GM19193 (cell line): ENCODE data around the gene ZFP64.

Experiments
- POLR2A ChIP-seq: IDR thresholded peaks from 4 replicates; pipeline ENCODE4 v1.6.1; 2011; ENCODE audit not compliant: insufficient read depth, insufficient read length; ENCODE audit errors: extremely low read depth

ZFP64 gene

DNA sequence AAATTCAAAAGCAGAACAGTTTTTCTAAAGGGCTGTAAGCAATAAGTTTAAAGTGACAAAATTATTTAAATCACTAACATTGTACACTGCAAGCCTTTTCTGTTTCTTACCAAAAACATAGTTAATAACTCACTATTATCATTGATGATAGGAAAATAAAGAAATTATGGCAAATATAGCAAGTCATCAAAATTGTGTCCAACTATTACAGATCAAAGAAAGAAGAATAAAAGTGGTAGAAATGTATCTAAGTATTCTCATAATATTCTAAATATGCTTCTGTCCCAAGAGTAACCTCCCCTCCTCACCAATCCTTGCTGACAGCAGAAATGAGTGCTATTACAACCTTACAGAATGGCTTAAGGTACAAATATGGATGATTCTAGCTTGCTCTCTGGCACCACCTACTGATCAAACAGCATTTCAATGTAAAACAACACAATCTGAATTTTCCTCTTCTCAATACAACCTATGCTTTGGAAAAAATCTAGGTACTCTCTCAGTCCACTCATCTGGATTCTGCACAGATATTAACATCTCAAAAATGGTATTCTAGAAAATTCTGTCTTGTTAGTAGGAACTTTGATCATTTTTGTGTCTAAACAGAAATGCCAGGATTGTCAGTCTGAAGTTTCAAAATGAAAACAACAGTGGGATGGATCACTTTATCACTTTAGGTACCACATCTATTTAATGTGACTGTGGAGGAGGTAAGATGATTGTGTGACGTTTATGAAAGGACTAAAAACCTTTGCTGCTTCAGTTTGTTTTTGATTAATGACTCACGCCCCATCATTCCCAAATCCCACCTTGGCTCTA is 40.9 kb downstream of the ZFP64 start:
- TF ChIP-seq POLR2A, result no peak

DNA sequence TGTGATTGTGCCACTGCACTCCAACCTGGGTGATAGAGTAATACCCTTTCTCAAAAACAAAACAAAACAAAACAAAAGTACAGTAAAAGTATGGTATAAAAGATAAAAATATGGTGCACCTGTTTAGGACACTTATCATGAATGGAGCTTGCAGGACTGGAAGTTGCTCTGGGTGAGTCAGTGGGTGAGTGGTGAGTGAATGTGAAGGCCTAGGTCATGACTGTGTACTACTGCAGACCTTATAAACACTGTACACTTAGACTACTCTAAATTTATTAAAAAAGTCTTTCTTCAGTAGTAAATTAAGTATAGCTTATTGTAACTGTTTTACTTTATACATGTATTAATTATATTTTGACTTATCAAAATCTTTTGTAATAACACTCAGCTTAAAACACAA is 46.0 kb downstream of the ZFP64 start:
- no peak for TF ChIP-seq POLR2A

DNA sequence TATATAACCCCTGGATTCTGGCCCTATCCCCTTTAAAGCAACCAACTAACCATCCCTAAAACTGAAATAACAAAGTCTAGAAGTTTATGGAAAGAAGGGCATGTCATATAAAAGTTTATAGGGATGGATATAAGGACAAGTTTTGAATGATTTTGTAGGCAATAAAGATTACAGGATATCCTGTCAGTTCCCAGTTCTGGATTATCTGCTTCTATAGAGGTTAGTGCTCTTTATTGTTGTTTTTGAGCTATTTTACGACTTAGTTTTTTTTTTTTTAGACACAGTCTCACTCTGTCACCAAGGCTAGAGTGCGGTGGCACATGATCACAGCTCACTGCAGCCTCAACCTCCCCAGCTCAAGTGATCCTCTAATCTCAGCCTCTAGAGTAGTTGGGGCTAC is 48.3 kb downstream of the ZFP64 start:
- TF ChIP-seq POLR2A, result no peak

DNA sequence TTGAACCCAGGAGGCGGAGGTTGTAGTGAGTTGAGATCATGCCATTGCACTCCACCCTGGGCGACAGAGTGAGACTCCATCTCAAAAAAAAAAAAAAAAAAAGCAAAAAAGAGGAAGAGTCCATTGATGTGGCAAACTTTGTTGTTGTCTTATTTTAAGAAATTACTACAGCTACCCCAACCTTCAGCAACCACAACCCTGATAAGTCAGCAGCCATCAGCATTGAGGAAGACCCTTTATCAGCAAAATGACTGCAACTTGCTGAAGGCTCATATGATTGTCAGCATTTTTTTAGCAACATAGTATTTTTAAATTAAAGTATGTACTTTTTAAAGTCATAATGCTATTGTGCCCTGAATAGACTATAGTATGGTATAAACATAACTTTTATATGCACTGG is 48.8 kb downstream of the ZFP64 start:
- TF ChIP-seq POLR2A, result no peak

DNA sequence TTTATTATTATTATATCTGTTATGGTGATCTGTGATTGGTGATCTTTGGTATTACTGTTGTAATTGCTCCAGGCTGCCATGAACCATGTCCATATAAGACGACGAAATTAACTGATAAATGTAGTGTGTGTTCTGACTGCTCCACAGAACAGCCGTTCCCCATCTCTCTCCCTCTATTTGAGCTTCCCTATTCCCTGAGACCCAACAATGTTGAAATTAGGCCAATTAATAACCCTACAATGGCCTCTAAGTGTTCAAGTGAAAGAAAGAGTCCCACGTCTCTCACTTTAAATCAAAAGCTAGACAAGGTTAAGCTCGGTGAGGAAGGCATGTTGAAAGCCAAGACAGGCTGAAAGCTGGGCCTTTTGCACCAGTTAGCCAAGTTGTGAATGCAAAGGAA is 51.6 kb downstream of the ZFP64 start:
- no peak for TF ChIP-seq POLR2A

DNA sequence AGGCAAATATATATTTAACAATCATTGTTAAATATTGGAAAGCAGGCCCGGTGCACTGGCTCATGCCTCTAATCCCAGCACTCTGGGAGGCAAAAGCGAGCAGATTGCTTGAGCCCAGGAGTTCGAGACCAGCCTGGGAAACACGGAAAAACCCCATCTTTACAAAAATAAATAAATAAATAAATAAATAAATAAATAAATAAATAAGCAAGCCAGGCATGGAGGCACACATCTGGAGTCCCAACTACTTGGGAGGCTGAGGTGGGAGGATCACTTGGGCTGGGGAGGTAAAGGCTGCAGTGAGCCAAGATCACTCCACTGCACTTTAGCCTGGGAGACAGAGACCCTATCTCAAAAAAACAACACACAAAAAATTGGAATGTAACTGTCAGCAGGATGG is 53.7 kb downstream of the ZFP64 start:
- TF ChIP-seq POLR2A, result no peak

DNA sequence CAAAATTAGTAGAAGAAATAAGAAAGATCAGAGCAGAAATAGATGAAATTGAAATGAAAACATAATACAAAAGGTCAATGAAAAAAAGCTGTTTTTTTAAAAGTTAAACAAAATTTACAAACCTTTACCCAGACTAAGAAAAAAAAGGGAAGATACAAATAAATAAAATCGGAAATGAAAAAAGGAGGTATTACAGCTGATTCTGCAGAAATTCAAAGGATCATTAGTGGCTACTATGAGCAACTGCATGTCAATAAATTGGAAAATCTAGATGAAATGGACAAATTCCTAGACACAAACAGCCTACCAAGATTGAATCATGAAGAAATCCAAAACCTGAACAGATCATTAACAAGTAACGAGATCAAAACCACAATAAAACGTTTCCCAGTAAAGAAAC is 59.2 kb downstream of the ZFP64 start:
- no peak for TF ChIP-seq POLR2A

DNA sequence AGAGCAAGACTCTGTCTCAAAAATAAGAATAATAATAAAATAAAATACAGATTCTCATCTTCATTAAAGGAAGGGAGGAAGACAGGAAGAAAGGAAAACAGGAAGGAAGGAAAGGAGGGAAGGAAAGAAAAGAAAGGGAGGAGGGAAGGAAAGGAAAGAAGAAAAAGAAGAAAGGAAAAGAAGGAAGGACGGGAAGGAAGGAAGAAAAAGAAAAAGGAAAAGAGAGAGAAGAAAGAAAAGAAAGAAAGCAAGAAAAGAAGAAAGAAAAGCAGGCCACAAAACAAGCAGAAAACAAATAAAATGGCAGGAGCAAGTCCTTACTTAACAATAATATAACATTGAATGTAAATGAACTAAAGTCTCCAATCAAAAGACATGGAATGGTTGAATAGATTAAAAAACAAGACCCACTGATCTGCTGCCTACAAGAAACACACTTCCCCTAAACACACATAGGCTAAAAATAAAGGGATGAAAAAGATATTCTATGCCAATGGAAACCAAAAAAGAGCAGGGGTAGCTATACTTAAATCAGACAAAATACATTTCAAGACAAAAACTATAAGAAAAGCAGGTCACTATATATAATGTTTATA is 60.4 kb downstream of the ZFP64 start:
- no peak for TF ChIP-seq POLR2A

DNA sequence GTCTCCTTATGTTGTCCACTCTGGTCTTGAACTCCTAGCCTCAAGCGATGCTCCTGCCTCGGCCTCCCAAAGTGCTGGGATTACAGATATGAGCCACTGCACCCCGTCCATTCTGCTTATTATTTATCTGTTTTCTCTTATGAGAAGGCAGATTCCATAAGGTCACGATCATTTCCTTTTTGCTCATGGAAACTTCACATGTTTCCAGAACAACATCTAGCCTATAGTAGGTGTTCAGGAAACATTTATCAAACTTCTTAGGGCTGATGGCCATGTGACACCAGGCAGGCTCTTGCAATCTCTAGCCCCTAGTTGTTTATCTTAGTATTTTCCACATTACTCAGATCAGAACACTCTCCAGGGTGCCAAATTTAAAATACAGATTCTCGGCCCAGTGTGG is 61.2 kb downstream of the ZFP64 start:
- TF ChIP-seq POLR2A, result no peak

DNA sequence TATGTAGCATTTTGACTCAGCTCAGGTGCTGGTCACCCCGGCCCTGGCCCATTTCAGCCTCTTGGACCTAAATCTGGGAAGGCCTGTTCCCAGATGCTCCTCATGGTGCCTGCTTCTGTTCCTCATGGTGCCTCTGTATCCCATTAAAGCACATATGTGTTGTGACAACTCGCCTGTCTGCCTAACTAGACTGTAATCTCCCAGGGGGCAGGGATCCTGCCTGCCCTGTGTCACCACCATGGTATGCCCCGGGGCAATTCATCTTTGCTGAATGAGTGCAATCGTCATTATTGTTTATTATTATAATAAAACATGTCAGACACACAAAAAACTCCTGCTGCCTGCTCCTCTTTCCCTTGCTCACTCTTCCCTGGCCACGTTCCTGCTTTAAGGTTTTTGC is 62.0 kb downstream of the ZFP64 start:
- no peak for TF ChIP-seq POLR2A

DNA sequence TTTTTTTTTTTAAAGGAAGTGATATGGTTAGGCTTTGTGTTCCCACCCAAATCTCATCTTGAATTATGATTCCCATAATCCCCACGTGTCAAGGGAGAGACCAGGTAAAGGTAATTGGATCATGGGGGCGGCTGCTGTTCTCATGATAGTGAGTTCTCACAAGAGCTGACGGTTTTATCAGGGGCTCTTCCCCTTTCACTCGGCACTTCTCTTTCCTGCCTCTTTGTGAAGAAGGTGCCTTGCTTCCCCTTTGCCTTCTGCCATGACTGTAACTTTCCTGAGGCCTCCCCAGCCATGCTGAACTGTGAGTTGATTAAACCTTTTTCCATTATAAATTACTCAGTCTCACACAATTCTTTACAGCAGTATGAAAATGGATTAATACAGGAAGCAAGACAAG is 64.3 kb downstream of the ZFP64 start:
- no peak for TF ChIP-seq POLR2A

DNA sequence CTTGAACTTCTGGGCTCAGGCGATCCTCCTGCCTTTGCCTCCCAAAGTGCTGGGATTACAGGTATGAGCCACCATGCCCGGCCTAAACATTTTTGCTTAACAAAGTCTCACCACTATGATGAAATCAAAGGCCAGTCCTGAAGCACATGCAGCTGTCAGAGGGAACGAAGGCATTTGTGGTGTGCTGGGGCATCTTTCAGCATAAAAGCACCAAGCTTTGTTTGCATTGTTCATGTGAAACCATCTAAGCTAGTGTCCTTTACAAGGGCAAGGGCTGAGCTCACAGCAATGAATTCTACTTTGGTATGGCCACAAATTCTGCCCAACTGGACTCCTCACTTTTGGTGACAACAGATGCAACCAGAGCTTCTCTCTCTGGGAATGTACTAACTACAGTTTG is 66.8 kb downstream of the ZFP64 start:
- TF ChIP-seq POLR2A, result no peak

DNA sequence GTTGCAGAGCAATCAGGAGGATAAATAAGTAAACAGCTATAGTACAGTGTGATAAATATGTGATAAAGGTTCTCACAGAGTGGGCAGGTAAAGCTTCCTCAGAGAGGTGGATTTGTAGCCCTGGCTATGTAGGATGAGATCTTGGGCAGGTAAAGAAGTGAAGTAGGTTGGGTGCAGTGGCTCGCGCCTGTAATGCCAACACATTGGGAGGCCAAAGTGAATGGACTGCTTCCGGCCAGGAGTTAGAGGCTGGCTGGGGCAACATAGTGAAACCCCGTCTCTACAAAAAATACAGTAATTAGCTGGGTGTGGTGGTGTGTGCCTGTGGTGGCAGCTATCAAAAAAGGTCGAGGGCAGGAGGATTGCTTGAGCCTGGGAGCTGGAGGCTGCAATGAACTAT is 72.9 kb downstream of the ZFP64 start:
- no peak for TF ChIP-seq POLR2A

DNA sequence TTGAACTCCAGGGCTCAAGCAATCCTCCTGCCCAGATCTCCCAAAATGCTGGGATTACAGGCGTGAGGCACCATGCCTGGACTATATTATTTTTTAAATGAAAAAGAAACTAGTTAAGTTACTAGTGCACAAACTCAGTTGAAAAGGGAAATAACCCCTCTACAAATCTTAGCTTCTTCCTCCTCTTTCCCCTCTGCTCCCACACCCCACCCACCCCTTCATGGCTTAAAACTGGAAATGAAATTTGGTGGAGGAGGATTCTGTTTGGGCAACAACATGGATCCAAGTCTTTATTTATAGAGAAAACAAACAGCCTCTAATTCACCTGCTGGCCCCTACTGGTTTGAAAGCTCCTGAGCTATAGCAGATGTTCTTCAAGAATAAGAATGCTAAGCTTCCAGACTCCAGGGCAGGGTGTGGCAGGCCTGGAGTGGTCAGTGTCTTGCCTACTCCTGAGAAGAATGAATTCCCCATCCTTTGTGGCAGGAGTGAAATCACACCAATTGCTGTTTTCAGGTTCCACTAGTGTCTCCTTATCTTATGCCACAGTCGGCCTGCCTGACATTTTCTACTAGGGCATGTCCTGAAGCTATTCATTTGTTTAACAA is 73.5 kb downstream of the ZFP64 start:
- TF ChIP-seq POLR2A, result no peak

DNA sequence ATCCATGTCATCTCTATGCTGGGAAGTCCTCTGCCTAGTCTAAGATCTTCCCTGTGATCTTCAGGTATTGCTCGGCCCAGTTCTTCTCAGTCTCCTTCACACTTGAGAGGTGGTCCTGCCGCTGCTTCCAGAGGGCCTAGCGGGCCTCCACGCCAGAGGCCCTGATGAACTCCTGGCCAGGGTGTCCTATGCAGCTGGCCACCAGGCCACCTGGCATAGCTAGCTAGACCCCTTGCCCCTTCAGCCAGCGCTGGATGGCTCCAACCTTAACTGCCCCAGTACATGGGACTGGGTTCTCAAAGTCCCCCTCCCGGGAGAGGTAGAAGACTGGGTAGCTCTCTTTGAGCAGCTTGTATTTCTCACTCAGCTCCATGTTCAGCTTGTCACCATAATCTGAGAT is 81.1 kb downstream of the ZFP64 start:
- TF ChIP-seq POLR2A, result no peak

DNA sequence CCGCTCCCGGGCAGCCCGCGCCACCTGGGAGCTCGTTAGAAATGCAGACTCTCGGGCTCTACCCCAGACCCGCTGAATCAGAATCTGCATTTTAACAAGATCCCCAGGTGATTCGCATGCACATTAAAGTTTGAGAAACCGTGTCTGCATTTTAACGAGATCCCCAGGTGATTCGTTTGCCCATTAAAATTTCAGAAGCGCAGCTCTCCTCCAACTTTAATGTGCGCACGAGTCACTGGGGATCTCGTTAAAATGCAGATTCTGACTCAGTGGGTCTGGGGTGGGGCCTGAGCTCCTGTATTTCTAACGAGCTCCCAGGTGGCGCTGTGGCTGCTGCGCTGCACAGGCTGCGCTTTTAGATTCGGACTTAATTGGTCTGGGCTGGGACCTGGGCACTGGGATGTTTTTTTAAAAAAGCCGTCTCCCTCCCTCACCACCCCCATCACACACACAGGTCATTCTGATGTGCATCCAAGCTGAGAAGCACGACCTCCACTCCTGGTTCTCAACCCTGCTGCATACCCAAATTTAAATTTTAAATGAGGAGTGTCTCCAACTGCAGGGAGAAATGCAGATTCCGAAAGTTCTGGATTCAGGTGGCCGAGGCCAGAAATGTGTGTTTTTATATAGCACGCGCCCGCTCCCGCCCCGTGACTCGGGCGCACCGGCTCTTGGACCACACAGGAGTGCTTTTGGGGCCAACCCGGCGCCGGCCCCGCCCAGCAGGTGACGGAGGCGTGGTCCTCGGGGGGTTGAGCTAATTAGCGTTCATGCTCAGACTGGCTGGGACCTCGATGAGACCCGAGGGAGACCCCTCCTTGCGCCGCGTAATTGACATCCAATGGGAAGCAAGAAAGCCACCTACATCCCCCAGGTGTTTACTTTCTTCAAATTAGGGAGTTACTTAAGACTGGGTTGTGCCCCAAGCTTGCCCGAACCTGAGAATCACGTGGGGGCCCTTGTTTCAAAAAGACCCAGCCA is 85.8 kb downstream of the ZFP64 start:
- TF ChIP-seq POLR2A, result no peak
